Suprapubic skin (tissue), 4 donors: ENCODE data around the gene SMLR1.

Source experiments
- EP300 ChIP-seq: sonication (generic); formaldehyde crosslinking; IDR thresholded peaks from one replicate; pipeline ENCODE4 v1.6.1; 2017; ENCODE audit warnings: antibody characterized with exemption
- POLR2A ChIP-seq, 2 donors: fragments of 450-650 bp; IDR thresholded peaks; one replicate each; pipeline ENCODE4 v1.6.1; 2017; ENCODE audit warnings: antibody characterized with exemption in 2 of 2, mild to moderate bottlenecking in 2 of 2, moderate library complexity in 2 of 2
- POLR2AphosphoS5 ChIP-seq, 3 donors: sonication (generic); formaldehyde crosslinking; IDR thresholded peaks; one replicate each; pipeline ENCODE4 v1.6.1; 2017; ENCODE audit warnings: antibody characterized with exemption in 3 of 3
- TF ChIP-seq, protein P1 (sequence below), 2 donors: fragments of 200-600 bp in 1 of 2; fragments of 450-650 bp in 1 of 2; sonication (generic) in 1 of 2; IDR thresholded peaks; one replicate each; pipeline ENCODE4 v1.5.1; 2016 to 2019; ENCODE audit warnings: antibody characterized with exemption in 2 of 2, mild to moderate bottlenecking in 1 of 2, moderate library complexity in 1 of 2

- TF ChIP-seq, protein P1, sequence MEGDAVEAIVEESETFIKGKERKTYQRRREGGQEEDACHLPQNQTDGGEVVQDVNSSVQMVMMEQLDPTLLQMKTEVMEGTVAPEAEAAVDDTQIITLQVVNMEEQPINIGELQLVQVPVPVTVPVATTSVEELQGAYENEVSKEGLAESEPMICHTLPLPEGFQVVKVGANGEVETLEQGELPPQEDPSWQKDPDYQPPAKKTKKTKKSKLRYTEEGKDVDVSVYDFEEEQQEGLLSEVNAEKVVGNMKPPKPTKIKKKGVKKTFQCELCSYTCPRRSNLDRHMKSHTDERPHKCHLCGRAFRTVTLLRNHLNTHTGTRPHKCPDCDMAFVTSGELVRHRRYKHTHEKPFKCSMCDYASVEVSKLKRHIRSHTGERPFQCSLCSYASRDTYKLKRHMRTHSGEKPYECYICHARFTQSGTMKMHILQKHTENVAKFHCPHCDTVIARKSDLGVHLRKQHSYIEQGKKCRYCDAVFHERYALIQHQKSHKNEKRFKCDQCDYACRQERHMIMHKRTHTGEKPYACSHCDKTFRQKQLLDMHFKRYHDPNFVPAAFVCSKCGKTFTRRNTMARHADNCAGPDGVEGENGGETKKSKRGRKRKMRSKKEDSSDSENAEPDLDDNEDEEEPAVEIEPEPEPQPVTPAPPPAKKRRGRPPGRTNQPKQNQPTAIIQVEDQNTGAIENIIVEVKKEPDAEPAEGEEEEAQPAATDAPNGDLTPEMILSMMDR (IDR thresholded peaks at IDR 0.05) = no peak
- TF ChIP-seq POLR2A (IDR thresholded peaks at IDR 0.05) = no peak
- TF ChIP-seq POLR2AphosphoS5 (IDR thresholded peaks at IDR 0.05) = no peak
- no peak for TF ChIP-seq EP300
Observed at GRCh38 chr6:130859161-130859867, 32.1 kb downstream of the SMLR1 start.
